Measurements from ENCODE around the gene ZNF555.

DNA sequence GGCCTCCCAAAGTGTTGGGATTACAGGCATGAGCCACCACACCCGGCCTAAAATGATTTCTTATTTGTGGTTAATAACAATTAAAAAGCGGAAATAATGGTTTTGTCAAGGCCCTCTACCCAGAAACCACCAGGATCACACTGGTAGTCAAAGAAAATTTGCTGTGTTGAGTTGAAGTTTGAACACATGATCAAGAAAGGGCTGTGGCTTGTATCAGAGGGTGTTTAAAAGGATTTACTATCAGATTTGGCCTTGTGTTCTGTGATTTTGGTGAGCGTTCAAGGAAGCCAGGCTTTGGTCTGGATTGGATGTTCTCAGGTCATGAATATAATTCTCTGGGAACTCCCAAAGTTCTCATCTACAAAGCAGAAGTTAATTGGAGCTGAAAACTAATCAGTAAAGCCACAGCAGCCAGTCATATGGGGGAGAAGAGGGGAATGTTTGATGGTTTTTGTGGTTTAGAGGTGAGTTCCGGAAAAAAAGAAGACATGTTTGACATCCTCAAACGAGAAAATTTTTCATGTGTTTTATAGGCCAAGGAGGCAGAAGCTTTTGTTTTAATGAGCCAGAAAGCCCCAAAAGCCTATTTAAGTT lies 15.3 kb downstream of the ZNF555 start:
- TF ChIP-seq, protein P1, sequence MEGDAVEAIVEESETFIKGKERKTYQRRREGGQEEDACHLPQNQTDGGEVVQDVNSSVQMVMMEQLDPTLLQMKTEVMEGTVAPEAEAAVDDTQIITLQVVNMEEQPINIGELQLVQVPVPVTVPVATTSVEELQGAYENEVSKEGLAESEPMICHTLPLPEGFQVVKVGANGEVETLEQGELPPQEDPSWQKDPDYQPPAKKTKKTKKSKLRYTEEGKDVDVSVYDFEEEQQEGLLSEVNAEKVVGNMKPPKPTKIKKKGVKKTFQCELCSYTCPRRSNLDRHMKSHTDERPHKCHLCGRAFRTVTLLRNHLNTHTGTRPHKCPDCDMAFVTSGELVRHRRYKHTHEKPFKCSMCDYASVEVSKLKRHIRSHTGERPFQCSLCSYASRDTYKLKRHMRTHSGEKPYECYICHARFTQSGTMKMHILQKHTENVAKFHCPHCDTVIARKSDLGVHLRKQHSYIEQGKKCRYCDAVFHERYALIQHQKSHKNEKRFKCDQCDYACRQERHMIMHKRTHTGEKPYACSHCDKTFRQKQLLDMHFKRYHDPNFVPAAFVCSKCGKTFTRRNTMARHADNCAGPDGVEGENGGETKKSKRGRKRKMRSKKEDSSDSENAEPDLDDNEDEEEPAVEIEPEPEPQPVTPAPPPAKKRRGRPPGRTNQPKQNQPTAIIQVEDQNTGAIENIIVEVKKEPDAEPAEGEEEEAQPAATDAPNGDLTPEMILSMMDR (IDR thresholded peaks at IDR 0.05) = no peak
- TF ChIP-seq POLR2A (IDR thresholded peaks at IDR 0.05) = no peak
- no peak for TF ChIP-seq POLR2AphosphoS5 (IDR thresholded peaks at IDR 0.05)

Data from sigmoid colon (tissue), 4 donors.